ENCODE data around the gene DAPK3.

DAPK3 gene

GRCh38 chr19:3995607-3996006, 24.7 kb upstream of the DAPK3 start:
- no peaks in the 10 kb centered on the region for H3K27me3 ChIP-seq (ENCODE audit: control insufficient read depth, insufficient read depth, low read length)
- H3K4me1 ChIP-seq (ENCODE audit: control insufficient read depth, low read depth, low read length), result no peaks in the 10 kb centered on the region
- no peak overlapping the region for H3K9ac ChIP-seq (ENCODE audit: low read length)
- no peaks in the 10 kb centered on the region for H3K9me3 ChIP-seq (ENCODE audit: control insufficient read depth, low read depth, low read length)
- no peak overlapping the region for H3K27ac ChIP-seq (ENCODE audit: low read length)
- H3K4me3 ChIP-seq (ENCODE audit: low read length), result no peak overlapping the region
- no peaks in the 10 kb centered on the region for H3K36me3 ChIP-seq (ENCODE audit: control insufficient read depth, low read depth, low read length)

GRCh38 chr19:3990815-3991117, 19.9 kb upstream of the DAPK3 start:
- Histone ChIP-seq H3K9ac (ENCODE audit: low read length) (no peak overlapping the region), H3K27ac (ENCODE audit: low read length) (no peak overlapping the region), H3K27me3 (ENCODE audit: control insufficient read depth, insufficient read depth, low read length) (peaks cover 5% of the 10 kb centered on the region), H3K36me3 (ENCODE audit: control insufficient read depth, low read depth, low read length) (no peaks in the 10 kb centered on the region), H3K9me3 (ENCODE audit: control insufficient read depth, low read depth, low read length) (no peaks in the 10 kb centered on the region), H3K4me3 (ENCODE audit: low read length) (no peak overlapping the region), H3K4me1 (ENCODE audit: control insufficient read depth, low read depth, low read length) (peaks cover 13% of the 10 kb centered on the region)

- Histone ChIP-seq H3K4me1 (ENCODE audit: control insufficient read depth, low read depth, low read length) (peaks cover 13% of the 10 kb centered on the region), H3K9ac (ENCODE audit: low read length) (no peak overlapping the region), H3K27me3 (ENCODE audit: control insufficient read depth, insufficient read depth, low read length) (peaks cover 5% of the 10 kb centered on the region), H3K4me3 (ENCODE audit: low read length) (peak overlapping the region; percentile 97), H3K9me3 (ENCODE audit: control insufficient read depth, low read depth, low read length) (no peaks in the 10 kb centered on the region), H3K36me3 (ENCODE audit: control insufficient read depth, low read depth, low read length) (peaks cover 18% of the 10 kb centered on the region), H3K27ac (ENCODE audit: low read length) (no peak overlapping the region)
Observed at GRCh38 chr19:3987619-3988371, 16.9 kb upstream of the DAPK3 start.

DNA sequence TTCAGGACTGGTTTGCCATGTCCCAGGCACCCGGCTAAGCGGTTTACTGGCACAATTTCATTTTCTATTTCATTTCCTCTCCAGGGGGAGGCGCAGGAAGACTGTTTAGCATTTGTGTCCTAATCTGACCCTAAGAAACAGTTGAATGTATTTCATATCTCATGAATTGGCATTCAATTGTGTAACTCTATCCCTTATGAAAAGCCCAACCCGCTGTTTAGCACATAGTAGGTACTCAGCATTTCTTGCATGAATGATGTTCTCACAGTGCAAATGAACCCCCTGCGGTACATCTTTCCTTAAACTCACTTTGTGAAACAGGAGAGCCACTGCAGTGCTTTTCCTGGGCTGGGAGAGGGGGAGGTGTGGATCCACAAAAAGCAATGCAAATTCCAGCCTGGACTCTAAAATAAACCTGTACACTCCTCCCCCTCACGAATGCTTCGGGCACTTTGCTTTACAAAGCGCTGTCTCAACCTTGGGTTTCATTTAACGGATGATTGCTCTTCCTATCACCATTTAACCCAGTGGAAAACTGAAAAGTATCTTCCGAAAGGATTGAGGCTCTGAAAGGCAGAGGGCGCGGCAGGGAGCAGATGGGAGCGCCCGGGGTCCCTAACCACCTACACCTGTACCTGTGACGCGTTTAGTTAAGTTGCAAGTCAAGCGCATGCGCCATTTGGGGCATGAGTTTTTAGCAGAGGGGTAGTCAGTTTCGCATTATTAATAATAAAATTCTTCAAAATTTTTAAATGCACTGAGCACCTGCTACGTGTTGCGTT, 15.6 kb upstream of the DAPK3 start:
- Histone ChIP-seq H3K4me1 (ENCODE audit: control insufficient read depth, low read depth, low read length) (peaks cover 13% of the 10 kb centered on the region), H3K27me3 (ENCODE audit: control insufficient read depth, insufficient read depth, low read length) (peaks cover 5% of the 10 kb centered on the region), H3K9me3 (ENCODE audit: control insufficient read depth, low read depth, low read length) (no peaks in the 10 kb centered on the region), H3K9ac (ENCODE audit: low read length) (no peak overlapping the region), H3K4me3 (ENCODE audit: low read length) (peak overlapping the region; percentile 97), H3K27ac (ENCODE audit: low read length) (no peak overlapping the region), H3K36me3 (ENCODE audit: control insufficient read depth, low read depth, low read length) (peaks cover 32% of the 10 kb centered on the region)

DNA sequence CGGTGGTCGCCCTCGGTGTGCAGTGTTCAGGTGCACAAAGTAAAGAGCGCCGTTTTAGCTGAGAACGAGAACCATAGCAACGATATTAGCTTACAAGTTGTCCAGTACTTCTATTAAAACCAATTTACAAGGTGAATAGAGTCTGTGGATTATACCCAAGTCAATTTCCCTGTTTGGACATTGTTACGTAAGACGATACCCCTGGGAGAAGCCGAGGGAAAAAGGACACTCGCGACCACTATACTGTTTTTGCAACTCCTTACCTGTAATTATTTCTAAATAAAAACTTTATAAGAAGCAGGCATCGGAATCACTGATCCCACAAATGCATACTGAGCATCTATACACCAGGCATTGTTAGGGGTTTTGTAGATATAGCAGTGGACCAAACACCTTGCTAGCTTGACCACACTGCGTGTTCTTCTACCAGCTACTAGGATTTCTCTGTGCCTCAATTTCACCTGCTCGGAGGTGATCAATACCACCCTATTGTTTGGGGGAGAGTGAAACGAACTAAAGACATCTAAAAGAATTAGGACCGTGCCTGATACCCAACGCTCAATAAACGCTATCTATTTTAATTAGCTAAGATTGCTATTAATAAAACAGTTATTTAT, 14.9 kb upstream of the DAPK3 start:
- Histone ChIP-seq H3K27ac (ENCODE audit: low read length) (no peak overlapping the region), H3K4me3 (ENCODE audit: low read length) (peak overlapping the region; percentile 97), H3K9ac (ENCODE audit: low read length) (no peak overlapping the region), H3K36me3 (ENCODE audit: control insufficient read depth, low read depth, low read length) (peaks cover 39% of the 10 kb centered on the region), H3K27me3 (ENCODE audit: control insufficient read depth, insufficient read depth, low read length) (peaks cover 5% of the 10 kb centered on the region), H3K4me1 (ENCODE audit: control insufficient read depth, low read depth, low read length) (peaks cover 13% of the 10 kb centered on the region), H3K9me3 (ENCODE audit: control insufficient read depth, low read depth, low read length) (no peaks in the 10 kb centered on the region)

DNA sequence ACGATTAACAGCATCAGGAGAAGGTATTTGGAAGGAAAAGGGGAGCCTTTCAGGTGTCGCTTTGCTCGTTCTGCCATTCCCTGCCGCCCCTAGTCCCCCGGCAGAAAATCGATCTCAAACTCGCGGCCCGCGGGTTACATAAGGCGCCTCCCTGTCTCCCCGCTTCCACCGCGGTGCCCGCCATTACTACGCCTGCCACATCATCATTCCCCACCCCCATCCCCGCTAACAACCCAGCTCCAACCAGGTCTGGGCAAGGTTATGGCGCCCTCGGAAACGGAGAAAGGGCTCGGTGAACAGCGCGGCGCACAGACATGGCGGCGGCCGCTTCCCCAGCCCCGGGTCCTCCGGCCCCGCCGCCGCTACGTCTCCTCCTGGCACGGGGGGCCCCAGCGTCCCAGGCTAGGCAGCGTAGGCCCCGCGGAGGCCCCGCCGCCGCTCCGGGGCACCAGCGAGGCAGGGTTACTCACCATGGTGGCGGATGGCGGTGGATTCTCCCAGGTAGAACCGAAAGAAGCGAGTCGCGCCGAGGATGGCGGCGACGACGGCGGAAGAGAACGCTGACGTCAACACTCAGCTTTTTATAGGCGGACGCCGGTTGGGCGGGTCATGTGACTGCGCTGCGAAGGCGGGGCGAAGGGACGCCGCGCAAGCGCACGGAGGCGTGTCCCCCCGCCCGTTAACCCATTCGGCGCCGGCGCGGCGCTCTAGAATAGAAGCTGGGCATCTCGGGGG, 14.2 kb upstream of the DAPK3 start, which contains the start of gene EEF2:
Gene EEF2 (minus strand): TSS at position 556 of the 735 bp plus-strand sequence. CDS start 83 bp downstream, at position 473.
- peaks cover 46% of the 10 kb centered on the region for H3K36me3 ChIP-seq (ENCODE audit: control insufficient read depth, low read depth, low read length)

GRCh38 chr19:3984584-3984907, 13.6 kb upstream of the DAPK3 start:
- H3K36me3 ChIP-seq (ENCODE audit: control insufficient read depth, low read depth, low read length), result peaks cover 51% of the 10 kb centered on the region
- no peaks in the 10 kb centered on the region for H3K9me3 ChIP-seq (ENCODE audit: control insufficient read depth, low read depth, low read length)
- peak overlapping the region; percentile 88 for H3K27ac ChIP-seq (ENCODE audit: low read length)
- peak overlapping the region; percentile 96 for H3K9ac ChIP-seq (ENCODE audit: low read length)
- peaks cover 5% of the 10 kb centered on the region for H3K27me3 ChIP-seq (ENCODE audit: control insufficient read depth, insufficient read depth, low read length)
- peak overlapping the region; percentile 97 for H3K4me3 ChIP-seq (ENCODE audit: low read length)
- H3K4me1 ChIP-seq (ENCODE audit: control insufficient read depth, low read depth, low read length), result peaks cover 13% of the 10 kb centered on the region

More for the DNA sequence above, 14.2 kb upstream of the DAPK3 start, which contains the start of gene EEF2:
- H3K9me3 ChIP-seq (ENCODE audit: control insufficient read depth, low read depth, low read length), result no peaks in the 10 kb centered on the region
- peaks cover 13% of the 10 kb centered on the region for H3K4me1 ChIP-seq (ENCODE audit: control insufficient read depth, low read depth, low read length)
- H3K9ac ChIP-seq (ENCODE audit: low read length), result peak within 1 kb of the TSS; percentile 96
- H3K27me3 ChIP-seq (ENCODE audit: control insufficient read depth, insufficient read depth, low read length), result peaks cover 5% of the 10 kb centered on the region
- peak within 1 kb of the TSS; percentile 97 for H3K4me3 ChIP-seq (ENCODE audit: low read length)
- H3K27ac ChIP-seq (ENCODE audit: low read length), result peak within 1 kb of the TSS; percentile 88

GRCh38 chr19:3983936-3984583, 13.2 kb upstream of the DAPK3 start:
- H3K9ac ChIP-seq (ENCODE audit: low read length), result peak overlapping the region; percentile 96
- H3K4me1 ChIP-seq (ENCODE audit: control insufficient read depth, low read depth, low read length), result peaks cover 13% of the 10 kb centered on the region
- H3K36me3 ChIP-seq (ENCODE audit: control insufficient read depth, low read depth, low read length), result peaks cover 56% of the 10 kb centered on the region
- no peaks in the 10 kb centered on the region for H3K9me3 ChIP-seq (ENCODE audit: control insufficient read depth, low read depth, low read length)
- peaks cover 5% of the 10 kb centered on the region for H3K27me3 ChIP-seq (ENCODE audit: control insufficient read depth, insufficient read depth, low read length)
- H3K4me3 ChIP-seq (ENCODE audit: low read length), result peak overlapping the region; percentile 97
- H3K27ac ChIP-seq (ENCODE audit: low read length), result peak overlapping the region; percentile 88

GRCh38 chr19:3983542-3983914, 12.6 kb upstream of the DAPK3 start:
- Histone ChIP-seq H3K4me1 (ENCODE audit: control insufficient read depth, low read depth, low read length) (peaks cover 13% of the 10 kb centered on the region), H3K27ac (ENCODE audit: low read length) (no peak overlapping the region), H3K4me3 (ENCODE audit: low read length) (peak overlapping the region; percentile 97), H3K9me3 (ENCODE audit: control insufficient read depth, low read depth, low read length) (no peaks in the 10 kb centered on the region), H3K36me3 (ENCODE audit: control insufficient read depth, low read depth, low read length) (peaks cover 60% of the 10 kb centered on the region), H3K27me3 (ENCODE audit: control insufficient read depth, insufficient read depth, low read length) (peaks cover 5% of the 10 kb centered on the region), H3K9ac (ENCODE audit: low read length) (peak overlapping the region; percentile 96)

DNA sequence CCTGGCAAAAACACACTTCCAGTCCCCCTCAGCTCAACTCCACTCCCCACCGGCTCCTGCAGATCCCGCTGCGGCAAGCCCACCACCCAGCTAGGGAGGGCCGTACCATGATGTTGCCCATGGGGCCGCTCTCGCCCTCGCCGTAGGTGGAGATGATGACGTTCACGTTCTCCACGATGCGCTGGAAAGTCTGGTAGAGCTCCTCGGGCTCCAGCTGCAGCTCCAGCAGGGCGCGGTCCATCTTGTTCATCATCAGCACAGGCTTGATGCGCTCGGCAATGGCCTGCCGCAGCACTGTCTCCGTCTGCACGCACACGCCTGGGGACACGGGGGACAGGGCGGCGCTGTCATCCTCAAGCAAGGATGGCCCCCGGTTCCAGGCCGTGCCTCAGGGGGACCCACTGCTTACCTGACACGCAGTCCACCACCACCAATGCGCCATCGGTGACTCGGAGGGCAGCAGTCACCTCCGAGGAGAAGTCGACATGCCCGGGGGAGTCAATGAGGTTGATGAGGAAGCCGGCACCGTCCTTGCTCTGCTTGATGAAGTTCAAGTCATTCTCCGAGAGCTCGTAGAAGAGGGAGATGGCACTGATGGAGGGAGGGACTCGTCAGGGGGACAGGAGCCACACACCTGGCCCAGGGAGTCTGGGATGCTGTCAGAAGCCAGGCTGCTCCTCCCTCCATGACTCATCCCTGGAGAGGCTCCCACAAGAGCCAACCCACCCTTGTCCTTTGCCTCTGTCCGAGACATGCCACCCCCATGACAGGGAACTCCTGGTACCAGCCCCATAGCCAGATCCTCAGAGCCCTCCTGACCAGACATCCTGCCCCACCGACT, 12.0 kb upstream of the DAPK3 start:
- Histone ChIP-seq H3K27ac (ENCODE audit: low read length) (no peak overlapping the region), H3K4me1 (ENCODE audit: control insufficient read depth, low read depth, low read length) (peaks cover 13% of the 10 kb centered on the region), H3K27me3 (ENCODE audit: control insufficient read depth, insufficient read depth, low read length) (peaks cover 5% of the 10 kb centered on the region), H3K9me3 (ENCODE audit: control insufficient read depth, low read depth, low read length) (no peaks in the 10 kb centered on the region), H3K4me3 (ENCODE audit: low read length) (peak overlapping the region; percentile 97), H3K36me3 (ENCODE audit: control insufficient read depth, low read depth, low read length) (peaks cover 66% of the 10 kb centered on the region), H3K9ac (ENCODE audit: low read length) (peak overlapping the region; percentile 96)

Measured in iPS-18a (cell line).